Kidney epithelial cell (primary cell): ENCODE measurements around the gene CELF2. TPM values are rescaled to one million over a fixed set of nuclear protein-coding genes. Genes with fewer than 3 reads are reported as not detected.

Source experiments
- DNase-seq: peaks from one replicate; pipeline ENCODE4 v3.0.0-alpha.2; 2010; ENCODE audit warnings: low read depth
- H3K27me3 ChIP-seq: 2 replicates; pipeline ENCODE4 v1.6.0; 2011; ENCODE audit warnings: low read length; ENCODE audit not compliant: control insufficient read depth, insufficient read depth
- H3K36me3 ChIP-seq: 2 replicates; pipeline ENCODE4 v1.5.1; 2011; ENCODE audit warnings: low read length; ENCODE audit not compliant: control insufficient read depth, insufficient read depth
- H3K4me3 ChIP-seq: 2 replicates; pipeline ENCODE4 v1.5.1; 2011; ENCODE audit warnings: low read depth, mild to moderate bottlenecking, control low read depth, low read length
- total RNA-seq: library from RNA; depleted of rRNA; stranded (reverse); fragments of >200 nt; gene quantifications from 2 replicates; pipeline ENCODE4 v1.2.3, GENCODE V29; 2015
- TF ChIP-seq, protein P1 (sequence below): IDR thresholded peaks from 2 replicates; pipeline ENCODE4 v1.5.1; 2011; ENCODE audit warnings: mild to moderate bottlenecking, moderate library complexity, low read length, control low read depth, inconsistent platforms; ENCODE audit not compliant: insufficient read depth, poor library complexity, severe bottlenecking

Gene CELF2
- total RNA-seq, 1 donor from 2014 or later: 15.2 TPM

- H3K27me3 ChIP-seq: no peaks in the 10 kb centered on the region
- no peak overlapping the region for H3K4me3 ChIP-seq
- no peaks in the 10 kb centered on the region for H3K36me3 ChIP-seq
- TF ChIP-seq, protein P1, sequence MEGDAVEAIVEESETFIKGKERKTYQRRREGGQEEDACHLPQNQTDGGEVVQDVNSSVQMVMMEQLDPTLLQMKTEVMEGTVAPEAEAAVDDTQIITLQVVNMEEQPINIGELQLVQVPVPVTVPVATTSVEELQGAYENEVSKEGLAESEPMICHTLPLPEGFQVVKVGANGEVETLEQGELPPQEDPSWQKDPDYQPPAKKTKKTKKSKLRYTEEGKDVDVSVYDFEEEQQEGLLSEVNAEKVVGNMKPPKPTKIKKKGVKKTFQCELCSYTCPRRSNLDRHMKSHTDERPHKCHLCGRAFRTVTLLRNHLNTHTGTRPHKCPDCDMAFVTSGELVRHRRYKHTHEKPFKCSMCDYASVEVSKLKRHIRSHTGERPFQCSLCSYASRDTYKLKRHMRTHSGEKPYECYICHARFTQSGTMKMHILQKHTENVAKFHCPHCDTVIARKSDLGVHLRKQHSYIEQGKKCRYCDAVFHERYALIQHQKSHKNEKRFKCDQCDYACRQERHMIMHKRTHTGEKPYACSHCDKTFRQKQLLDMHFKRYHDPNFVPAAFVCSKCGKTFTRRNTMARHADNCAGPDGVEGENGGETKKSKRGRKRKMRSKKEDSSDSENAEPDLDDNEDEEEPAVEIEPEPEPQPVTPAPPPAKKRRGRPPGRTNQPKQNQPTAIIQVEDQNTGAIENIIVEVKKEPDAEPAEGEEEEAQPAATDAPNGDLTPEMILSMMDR: no peak
- no peak for DNase-seq
These were observed 310.8 kb downstream of the CELF2 start for GRCh38 chr10:11328264-11329061.

- no peak for DNase-seq
- no peaks in the 10 kb centered on the region for H3K36me3 ChIP-seq
- TF ChIP-seq, protein P1: no peak
- H3K4me3 ChIP-seq: no peak overlapping the region
- no peaks in the 10 kb centered on the region for H3K27me3 ChIP-seq
These were observed 311.5 kb downstream of the CELF2 start for GRCh38 chr10:11329062-11329673.

DNA sequence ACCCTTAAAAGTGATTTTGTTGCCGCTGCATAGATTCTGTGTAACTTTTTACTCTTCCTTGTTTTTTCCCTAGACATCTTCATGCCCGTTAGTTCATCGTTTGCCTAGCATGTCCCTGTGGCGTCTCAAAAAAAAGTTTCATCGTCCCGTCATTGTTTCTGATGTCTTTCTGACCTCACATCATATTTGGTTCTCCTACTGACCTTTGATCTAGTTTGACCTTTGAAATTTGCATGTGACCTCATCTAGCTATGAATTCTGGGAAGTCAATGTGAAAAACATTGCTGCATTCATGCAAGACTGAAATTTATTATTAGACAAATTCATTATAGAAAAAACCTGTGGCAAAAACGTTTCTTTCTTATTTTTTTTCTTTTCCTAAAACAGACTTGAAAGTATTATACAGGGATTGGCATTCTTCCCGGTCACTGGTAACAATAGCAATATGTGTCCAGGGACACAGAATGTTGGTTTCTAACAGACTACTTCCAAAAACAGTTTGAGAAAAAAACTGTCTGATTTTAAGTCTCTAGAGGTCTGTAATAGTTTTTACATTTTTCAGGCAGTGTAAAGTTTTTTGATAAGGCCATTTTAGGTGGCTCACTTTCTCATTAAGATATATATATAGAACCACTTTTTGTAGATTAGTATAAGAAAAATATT is 312.8 kb downstream of the CELF2 start:
- no peak for DNase-seq
- H3K27me3 ChIP-seq: no peaks in the 10 kb centered on the region
- H3K36me3 ChIP-seq: no peaks in the 10 kb centered on the region
- no peak overlapping the region for H3K4me3 ChIP-seq
- TF ChIP-seq, protein P1: no peak

DNA sequence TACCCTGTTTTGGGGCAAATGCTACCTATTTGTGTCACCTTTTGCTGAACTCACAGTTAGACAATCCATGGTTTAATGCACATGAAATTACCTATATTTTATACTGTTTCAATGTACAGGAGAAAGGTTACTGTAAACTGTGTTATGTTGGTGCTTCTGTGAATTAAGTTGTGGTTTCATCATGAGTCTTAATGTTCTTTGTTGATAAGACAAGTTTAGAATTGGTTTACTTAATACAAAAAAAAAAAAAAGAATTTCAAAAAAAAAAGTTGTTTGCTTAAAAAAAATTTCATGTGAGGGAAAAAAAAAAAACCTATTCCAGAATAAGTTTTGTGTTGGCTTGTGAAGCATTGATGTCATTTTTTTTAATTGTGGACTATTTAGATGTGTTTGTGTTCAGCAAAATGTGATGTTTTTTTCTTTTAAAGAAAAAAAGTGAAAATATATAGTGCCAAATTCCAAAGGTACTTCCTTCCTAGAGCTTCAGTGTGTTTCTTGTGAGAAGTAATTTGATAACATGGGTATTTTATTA is 313.4 kb downstream of the CELF2 start:
- TF ChIP-seq, protein P1: no peak
- Histone ChIP-seq H3K27me3 (no peaks in the 10 kb centered on the region), H3K4me3 (no peak overlapping the region), H3K36me3 (no peaks in the 10 kb centered on the region)
- no peak for DNase-seq

DNA sequence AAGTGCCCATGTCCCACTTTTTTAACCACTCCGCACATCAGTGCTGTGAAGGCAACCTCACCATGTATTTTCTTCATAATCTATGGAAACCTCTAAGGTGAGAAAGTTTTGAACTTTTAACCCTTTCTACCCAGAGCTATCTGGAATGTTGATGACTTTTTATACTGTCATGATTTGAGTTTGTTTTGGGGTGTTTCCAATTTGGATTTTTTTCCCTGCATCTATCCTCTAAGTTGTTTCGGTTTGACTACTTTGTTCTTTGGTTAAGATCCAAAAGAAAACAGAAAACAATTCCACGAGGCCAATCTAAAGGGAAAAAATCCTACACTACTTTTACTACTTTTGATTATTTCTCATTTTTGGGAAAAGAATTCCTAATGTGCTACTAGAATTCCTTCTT is 314.1 kb downstream of the CELF2 start:
- TF ChIP-seq, protein P1: no peak
- no peak overlapping the region for H3K4me3 ChIP-seq
- no peak for DNase-seq
- no peaks in the 10 kb centered on the region for H3K36me3 ChIP-seq
- no peaks in the 10 kb centered on the region for H3K27me3 ChIP-seq
